HL-60 (cell line): ENCODE measurements around the gene CD81.

Experiments
- GABPA ChIP-seq: IDR thresholded peaks from 2 replicates; pipeline ENCODE4 v1.6.1; 2012; ENCODE audit warnings: low read depth
- POLR2AphosphoS5 ChIP-seq: IDR thresholded peaks from 2 replicates; pipeline ENCODE4 v1.6.1; 2012; ENCODE audit warnings: low read depth
- REST ChIP-seq: IDR thresholded peaks from 2 replicates; pipeline ENCODE4 v1.6.1; 2012; ENCODE audit warnings: low read depth; ENCODE audit not compliant: insufficient replicate concordance
- TF ChIP-seq, protein P1 (sequence below): IDR thresholded peaks from one replicate; pipeline ENCODE4 v1.5.1; 2011; ENCODE audit warnings: low read length, control low read depth, inconsistent platforms; ENCODE audit not compliant: insufficient read depth

GRCh38 chr11:2357246-2357645, 19.9 kb upstream of the CD81 start:
- TF ChIP-seq, protein P1, sequence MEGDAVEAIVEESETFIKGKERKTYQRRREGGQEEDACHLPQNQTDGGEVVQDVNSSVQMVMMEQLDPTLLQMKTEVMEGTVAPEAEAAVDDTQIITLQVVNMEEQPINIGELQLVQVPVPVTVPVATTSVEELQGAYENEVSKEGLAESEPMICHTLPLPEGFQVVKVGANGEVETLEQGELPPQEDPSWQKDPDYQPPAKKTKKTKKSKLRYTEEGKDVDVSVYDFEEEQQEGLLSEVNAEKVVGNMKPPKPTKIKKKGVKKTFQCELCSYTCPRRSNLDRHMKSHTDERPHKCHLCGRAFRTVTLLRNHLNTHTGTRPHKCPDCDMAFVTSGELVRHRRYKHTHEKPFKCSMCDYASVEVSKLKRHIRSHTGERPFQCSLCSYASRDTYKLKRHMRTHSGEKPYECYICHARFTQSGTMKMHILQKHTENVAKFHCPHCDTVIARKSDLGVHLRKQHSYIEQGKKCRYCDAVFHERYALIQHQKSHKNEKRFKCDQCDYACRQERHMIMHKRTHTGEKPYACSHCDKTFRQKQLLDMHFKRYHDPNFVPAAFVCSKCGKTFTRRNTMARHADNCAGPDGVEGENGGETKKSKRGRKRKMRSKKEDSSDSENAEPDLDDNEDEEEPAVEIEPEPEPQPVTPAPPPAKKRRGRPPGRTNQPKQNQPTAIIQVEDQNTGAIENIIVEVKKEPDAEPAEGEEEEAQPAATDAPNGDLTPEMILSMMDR = no peak
- TF ChIP-seq POLR2AphosphoS5 = no peak
- TF ChIP-seq GABPA = no peak
- no peak for TF ChIP-seq REST
